GM18498 (cell line): ENCODE results near the gene MYO18B.
"Not testable (repeated sequence)": the region's sequence is repeated elsewhere in the genome, so short reads cannot be mapped to it uniquely, and the experiment has no call there.

ENCODE experiments used
- ATAC-seq: cut with Tn5 transposase; IDR thresholded peaks from one replicate; pipeline ENCODE4 v1.9.1; 2021; ENCODE audit warnings: mild to moderate bottlenecking, moderate library complexity; ENCODE audit not compliant: unreplicated experiment

MYO18B gene

GRCh38 chr22:25741692-25742626 is at the start of gene MYO18B:
TSS of gene MYO18B (plus strand) at chr22:25742188. CDS start at chr22:25761093, 18,905 bp downstream.
- no peak for ATAC-seq

- ATAC-seq: no peak
Measured at GRCh38 chr22:25692397-25693267, 49.4 kb upstream of the MYO18B start.

GRCh38 chr22:25693268-25693565 is 48.8 kb upstream of the MYO18B start:
- ATAC-seq: no peak

- ATAC-seq: no peak
Measured at GRCh38 chr22:25694196-25694907, 47.6 kb upstream of the MYO18B start.

- ATAC-seq: no peak
Measured at GRCh38 chr22:25695146-25695545, 46.8 kb upstream of the MYO18B start.

- no peak for ATAC-seq
Measured at GRCh38 chr22:25696763-25697162, 45.2 kb upstream of the MYO18B start.

GRCh38 chr22:25697181-25697664 is 44.8 kb upstream of the MYO18B start:
- no peak for ATAC-seq

- ATAC-seq: no peak
Measured at GRCh38 chr22:25697978-25698377, 44.0 kb upstream of the MYO18B start.

- ATAC-seq: no peak
Measured at GRCh38 chr22:25698461-25698860, 43.5 kb upstream of the MYO18B start.

GRCh38 chr22:25698978-25699377 is 43.0 kb upstream of the MYO18B start:
- no peak for ATAC-seq

GRCh38 chr22:25701056-25701780 is 40.8 kb upstream of the MYO18B start:
- ATAC-seq: no peak

GRCh38 chr22:25702040-25702439 is 39.9 kb upstream of the MYO18B start:
- ATAC-seq: no peak

GRCh38 chr22:25702571-25703167 is 39.3 kb upstream of the MYO18B start:
- ATAC-seq: no peak

GRCh38 chr22:25704701-25705100 is 37.3 kb upstream of the MYO18B start:
- no peak for ATAC-seq

GRCh38 chr22:25706197-25706596 is 35.8 kb upstream of the MYO18B start:
- ATAC-seq: no peak

- not testable (repeated sequence) for ATAC-seq
Measured at GRCh38 chr22:25708430-25708829, 33.6 kb upstream of the MYO18B start.

- ATAC-seq: no peak
Measured at GRCh38 chr22:25709758-25710157, 32.2 kb upstream of the MYO18B start.

- no peak for ATAC-seq
Measured at GRCh38 chr22:25710501-25710900, 31.5 kb upstream of the MYO18B start.

- ATAC-seq: no peak
Measured at GRCh38 chr22:25711491-25711890, 30.5 kb upstream of the MYO18B start.
